ENCODE measurements around the gene RPL15.
"Not testable (repeated sequence)": the region's sequence is repeated elsewhere in the genome, so short reads cannot be mapped to it uniquely, and the experiment has no call there.

The RPL15 gene

GRCh38 chr3:23894254-23895061, 22.5 kb upstream of the RPL15 start:
- DNase-seq: no peak

GRCh38 chr3:23895181-23895580, 21.8 kb upstream of the RPL15 start:
- DNase-seq: no peak

- no peak for DNase-seq
Observed at GRCh38 chr3:23900744-23901143, 16.2 kb upstream of the RPL15 start.

DNA sequence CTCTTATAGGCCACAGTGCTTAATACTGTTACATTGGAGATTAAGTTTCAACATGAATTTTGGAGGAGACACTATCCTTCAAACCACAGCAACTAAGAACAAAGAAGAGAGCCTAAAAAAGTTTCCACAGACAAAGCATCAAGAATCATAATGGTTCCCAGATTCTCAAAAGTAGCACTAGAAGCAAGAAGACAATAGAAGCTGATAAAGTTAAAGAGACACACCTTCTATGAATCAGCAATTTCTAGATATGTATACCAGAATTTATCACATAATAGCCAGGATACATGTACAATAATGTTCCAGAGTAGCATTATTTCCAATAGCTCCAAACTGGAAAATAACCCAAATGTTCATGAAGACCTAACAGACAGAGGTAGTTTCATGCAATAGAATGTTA, 12.4 kb upstream of the RPL15 start:
- no peak for DNase-seq

DNA sequence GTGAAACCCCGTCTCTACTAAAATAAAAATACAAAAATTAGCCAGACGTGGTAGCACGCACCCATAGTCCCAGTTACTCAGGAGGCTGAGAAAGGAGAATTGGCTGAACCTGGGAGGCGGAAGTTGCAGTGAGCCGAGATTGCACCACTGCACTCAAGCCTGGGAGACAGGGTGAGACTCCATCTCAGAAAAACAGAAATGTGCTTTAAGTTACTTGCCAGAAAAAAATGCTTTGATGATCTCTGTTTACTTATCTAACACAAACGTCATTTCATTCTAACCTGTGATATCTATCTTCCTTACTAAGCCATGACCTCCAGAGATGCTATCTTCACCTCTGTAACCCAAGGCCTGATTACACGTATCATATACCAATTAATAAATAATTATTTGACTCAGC, 7.6 kb upstream of the RPL15 start:
- no peak for DNase-seq

DNA sequence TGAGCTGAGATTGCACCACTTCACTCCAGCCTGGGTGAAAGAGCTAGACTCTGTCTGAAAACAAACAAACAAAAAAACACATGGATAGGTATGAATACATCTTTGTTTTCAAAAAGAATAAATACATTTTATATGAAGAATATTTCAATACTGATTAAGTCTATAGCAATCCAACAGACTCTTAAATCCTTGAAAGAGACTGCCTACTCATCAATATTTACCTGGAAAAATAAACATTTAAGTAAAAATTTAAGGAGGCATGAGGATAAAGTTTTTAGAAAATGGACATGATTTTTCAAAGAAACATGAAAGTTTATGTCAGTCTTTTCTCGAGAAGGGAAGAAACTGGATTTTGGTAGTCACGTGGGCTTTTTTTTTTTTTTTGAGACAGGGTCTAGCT, 5.5 kb upstream of the RPL15 start:
- DNase-seq: no peak

DNA sequence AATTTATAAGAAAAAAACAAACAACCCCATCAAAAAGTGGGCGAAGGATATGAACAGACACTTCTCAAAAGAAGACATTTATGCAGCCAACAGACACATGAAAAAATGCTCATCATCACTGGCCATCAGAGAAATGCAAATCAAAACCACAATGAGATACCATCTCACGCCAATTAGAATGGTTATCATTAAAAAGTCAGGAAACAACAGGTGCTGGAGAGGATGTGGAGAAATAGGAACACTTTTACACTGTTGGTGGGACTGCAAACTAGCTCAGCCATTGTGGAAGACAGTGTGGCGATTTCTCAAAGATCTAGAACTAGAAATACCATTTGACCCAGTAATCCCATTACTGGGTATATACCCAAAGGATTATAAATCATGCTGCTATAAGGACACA, 4.6 kb upstream of the RPL15 start:
- not testable (repeated sequence) for DNase-seq

DNA sequence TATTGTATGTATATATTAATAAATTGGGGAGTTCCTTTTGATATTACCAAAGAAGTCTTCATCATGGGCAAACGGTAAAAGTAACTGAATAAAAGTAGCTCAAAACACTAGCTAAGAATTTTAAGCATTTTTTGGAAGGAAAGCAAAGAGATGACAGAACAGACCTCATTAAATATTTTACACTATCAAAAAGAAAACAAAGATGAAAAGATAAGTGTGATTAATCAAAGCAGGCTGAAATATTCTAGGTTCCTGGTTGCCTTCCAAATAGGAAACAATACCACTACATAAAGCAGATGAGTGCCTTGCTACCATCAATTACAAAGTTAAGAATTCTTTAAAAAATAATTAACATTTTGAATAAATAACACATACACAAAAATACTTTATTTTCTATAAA, 3.8 kb upstream of the RPL15 start:
- no peak for DNase-seq

DNA sequence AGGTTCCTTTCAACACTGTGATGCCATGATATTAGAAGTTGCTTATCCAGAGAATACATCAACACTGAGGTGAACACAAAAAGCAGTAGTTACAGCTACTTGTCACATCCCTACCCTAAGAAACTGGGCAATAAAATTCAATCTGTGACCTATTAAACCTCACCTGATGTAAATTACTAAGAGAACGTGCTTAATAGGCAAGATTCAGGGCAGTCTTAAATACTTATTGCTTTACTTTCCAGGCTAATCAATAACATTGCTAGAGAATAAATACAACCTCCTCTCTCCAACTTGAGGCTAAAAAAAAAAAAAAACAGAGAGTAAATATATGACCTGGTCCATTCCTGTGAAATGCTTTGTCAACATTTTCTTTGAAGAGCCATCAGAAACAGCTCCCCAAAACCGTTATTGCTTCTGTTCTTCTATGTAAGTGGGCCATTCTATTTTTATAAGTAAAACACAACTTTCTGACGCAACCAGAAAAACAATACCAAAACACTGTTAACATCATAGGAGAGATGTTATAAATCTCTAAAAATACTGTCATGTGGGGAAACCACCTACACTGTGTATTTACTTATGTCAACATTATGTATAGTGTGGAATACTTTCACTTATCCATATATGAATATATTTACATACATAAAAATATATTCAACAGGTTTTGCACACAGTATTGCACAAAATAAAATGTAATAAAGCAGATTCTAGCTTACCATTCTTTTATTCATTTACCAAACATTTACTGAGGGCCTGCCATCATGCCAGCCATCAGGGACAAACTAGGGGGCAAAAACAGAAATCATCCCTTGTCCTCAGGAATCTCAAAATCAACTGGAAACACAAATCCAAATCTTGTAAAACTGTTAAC, 2.8 kb upstream of the RPL15 start:
- no peak for DNase-seq

DNA sequence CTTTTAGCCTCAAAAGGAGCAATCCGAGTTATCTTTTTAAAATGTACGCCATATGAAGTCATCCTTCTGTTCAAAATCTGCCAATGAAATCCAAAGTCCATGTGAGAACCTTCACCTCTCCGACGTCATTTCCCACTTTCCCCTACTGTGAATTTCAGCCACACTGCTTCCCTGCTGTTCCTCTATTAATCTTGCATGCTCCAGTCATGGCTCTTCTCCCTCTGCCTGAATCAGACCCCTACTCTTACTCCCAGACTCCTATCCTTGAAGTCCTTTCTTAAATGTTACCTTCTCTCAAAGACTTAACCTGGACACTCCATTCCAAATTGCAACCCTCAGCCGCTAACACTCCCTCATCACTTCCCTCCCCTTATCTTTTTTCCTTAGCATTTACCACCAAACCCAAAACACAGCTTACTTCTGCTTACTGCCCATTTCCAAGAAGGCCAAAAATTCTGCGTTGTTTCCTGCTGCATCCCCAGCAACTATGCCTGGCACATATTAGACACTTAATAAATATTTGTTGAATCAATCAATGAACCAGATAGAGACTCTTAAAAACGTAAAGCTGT, 1.3 kb upstream of the RPL15 start:
- no peak for DNase-seq

- no peak for DNase-seq
Observed at GRCh38 chr3:23916152-23916885, 613 bp upstream of the RPL15 start.

- DNase-seq: not testable (repeated sequence)
Observed at GRCh38 chr3:23917679-23918303, 859 bp downstream of the RPL15 start.

DNA sequence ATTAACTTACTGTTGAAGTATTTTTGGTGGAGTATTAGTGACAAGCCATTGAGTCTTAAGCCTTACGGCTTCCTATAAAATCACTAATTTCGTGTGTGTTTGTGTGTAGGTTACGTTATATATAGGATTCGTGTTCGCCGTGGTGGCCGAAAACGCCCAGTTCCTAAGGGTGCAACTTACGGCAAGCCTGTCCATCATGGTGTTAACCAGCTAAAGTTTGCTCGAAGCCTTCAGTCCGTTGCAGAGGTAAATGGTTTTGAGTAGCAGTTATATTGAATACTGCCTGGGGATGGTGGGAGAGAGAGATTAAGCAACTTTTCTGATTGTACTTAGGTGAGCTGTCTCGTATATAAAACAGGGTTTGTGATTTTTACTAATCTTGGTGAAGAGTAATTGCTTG, 1.4 kb downstream of the RPL15 start:
- not testable (repeated sequence) for DNase-seq

DNA sequence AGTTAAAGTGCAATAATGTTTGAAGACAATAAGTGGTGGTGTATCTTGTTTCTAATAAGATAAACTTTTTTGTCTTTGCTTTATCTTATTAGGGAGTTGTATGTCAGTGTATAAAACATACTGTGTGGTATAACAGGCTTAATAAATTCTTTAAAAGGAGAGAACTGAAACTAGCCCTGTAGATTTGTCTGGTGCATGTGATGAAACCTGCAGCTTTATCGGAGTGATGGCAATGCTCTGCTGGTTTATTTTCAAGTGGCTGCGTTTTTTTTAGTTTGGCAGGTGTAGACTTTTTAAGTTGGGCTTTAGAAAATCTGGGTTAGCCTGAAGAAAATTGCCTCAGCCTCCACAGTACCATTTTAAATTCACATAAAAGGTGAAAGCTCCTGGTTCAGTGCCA, 2.7 kb downstream of the RPL15 start:
- no peak for DNase-seq

DNA sequence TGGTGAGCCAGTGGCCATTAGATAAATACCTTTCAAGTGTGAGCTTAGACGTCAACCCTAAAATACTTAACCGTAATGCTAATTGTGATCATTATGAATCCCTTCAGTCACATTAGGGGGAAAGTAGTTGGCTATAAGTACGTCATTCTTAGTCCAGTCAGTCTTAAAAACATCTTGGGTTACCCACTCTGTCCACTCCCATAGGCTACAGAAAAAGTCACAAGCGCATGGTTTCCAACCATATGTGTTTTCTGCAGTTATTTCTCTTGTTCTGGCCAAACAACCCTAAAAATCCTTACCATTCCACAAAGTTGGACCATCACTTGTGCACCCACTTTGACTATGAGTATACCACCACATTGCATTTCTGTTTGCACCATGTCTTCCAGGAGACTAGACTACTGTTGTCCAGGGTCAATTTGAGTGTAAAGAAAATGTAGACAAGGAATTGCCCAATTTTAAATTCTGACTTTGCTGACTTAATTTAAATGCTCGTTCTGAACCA, 3.3 kb downstream of the RPL15 start:
- no peak for DNase-seq

- no peak for DNase-seq
Observed at GRCh38 chr3:23921052-23921511, 4.2 kb downstream of the RPL15 start.

- no peak for DNase-seq
Observed at GRCh38 chr3:23923786-23924185, 6.9 kb downstream of the RPL15 start.

- DNase-seq: no peak
Observed at GRCh38 chr3:23926246-23926645, 9.3 kb downstream of the RPL15 start.

- no peak for DNase-seq
Observed at GRCh38 chr3:23926736-23927135, 9.8 kb downstream of the RPL15 start.

- DNase-seq: no peak
Observed at GRCh38 chr3:23928524-23928923, 11.6 kb downstream of the RPL15 start.

GRCh38 chr3:23931597-23931996, 14.7 kb downstream of the RPL15 start:
- no peak for DNase-seq

GRCh38 chr3:23932571-23932970, 15.6 kb downstream of the RPL15 start:
- no peak for DNase-seq
